Measurements from ENCODE around the gene ZNF527.

ZNF527 gene

DNA sequence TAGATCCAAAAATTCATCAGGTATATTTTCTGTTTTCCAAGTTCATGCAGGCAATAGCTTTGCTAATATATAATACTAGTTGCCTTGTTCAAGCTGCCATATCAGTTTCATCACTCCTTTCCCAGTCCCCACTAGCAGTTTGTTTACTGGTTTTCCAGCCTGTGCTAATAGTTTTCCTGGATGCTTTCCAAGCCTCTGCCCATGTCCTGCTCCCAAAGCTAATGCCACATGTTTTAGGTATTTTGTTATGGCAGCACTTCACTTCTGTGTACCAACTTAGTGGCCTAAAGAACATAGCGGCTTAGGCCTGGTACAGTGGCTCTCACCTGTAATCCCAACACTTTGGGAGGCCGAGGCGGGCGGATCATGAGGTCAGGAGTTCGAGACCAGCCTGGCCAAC, 28.1 kb upstream of the ZNF527 start:
- peaks cover 0 to 9% (median 2%) of the 10 kb centered on the region in 4 donors for H3K4me1 ChIP-seq
- TF ChIP-seq, protein P1, sequence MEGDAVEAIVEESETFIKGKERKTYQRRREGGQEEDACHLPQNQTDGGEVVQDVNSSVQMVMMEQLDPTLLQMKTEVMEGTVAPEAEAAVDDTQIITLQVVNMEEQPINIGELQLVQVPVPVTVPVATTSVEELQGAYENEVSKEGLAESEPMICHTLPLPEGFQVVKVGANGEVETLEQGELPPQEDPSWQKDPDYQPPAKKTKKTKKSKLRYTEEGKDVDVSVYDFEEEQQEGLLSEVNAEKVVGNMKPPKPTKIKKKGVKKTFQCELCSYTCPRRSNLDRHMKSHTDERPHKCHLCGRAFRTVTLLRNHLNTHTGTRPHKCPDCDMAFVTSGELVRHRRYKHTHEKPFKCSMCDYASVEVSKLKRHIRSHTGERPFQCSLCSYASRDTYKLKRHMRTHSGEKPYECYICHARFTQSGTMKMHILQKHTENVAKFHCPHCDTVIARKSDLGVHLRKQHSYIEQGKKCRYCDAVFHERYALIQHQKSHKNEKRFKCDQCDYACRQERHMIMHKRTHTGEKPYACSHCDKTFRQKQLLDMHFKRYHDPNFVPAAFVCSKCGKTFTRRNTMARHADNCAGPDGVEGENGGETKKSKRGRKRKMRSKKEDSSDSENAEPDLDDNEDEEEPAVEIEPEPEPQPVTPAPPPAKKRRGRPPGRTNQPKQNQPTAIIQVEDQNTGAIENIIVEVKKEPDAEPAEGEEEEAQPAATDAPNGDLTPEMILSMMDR (IDR thresholded peaks at IDR 0.05) = no peak
- DNase-seq = no peak
- peaks cover 32 to 49% (median 37%) of the 10 kb centered on the region in 3 donors for H3K36me3 ChIP-seq
- no peak overlapping the region for H3K27ac ChIP-seq
- H3K4me3 ChIP-seq = no peak overlapping the region
- no peaks in the 10 kb centered on the region for H3K9me3 ChIP-seq
- intact Hi-C loops (cut with DNase I; ENCODE audit: low total_unique reads) = no loop called here
- H3K27me3 ChIP-seq = no peaks in the 10 kb centered on the region

DNA sequence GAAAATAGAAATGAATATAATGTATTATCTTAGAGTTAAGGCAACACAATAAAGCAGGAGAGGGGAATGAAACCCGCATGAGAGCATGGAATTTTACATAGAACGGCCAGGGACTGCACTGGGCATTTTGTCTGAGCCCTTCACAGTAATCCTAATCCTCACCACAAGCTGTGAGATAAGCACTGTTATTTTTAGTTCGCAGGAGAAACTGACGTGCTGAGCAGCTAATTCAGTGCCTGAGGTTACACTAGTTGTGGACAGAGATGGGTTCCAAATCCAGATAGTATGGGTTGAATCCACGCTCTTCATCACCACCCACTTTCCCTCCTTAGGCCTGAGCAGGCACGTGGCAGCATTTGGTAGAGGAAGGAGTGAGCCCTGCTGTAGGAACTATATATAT, 24.8 kb upstream of the ZNF527 start:
- H3K27me3 ChIP-seq = no peaks in the 10 kb centered on the region
- no peak for DNase-seq
- H3K9me3 ChIP-seq = no peaks in the 10 kb centered on the region
- TF ChIP-seq, protein P1 (IDR thresholded peaks at IDR 0.05) = no peak
- H3K27ac ChIP-seq = no peak overlapping the region
- peaks cover 41 to 80% (median 61%) of the 10 kb centered on the region in 3 donors for H3K36me3 ChIP-seq
- H3K4me3 ChIP-seq = no peak overlapping the region
- no peaks in the 10 kb centered on the region for H3K4me1 ChIP-seq
- intact Hi-C loops (cut with DNase I; ENCODE audit: low total_unique reads) = no loop called here

DNA sequence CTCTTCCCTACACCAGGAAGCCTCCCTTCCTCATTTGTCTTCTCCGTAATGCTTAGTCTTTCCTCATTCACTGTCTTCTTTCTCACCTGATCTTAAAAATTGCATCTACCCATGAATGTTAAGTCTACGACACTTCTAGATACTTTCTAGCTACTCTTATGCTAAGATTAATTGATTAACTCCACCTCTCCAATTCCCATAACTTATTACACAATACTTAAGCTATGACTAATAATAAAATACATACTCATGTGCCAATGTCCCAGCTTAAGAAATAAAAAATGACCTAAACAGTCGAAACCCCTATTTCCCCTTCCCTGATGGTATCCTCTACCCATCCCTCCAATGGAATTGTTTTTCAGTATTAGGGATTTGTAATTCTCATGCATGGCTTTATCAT, 22.8 kb upstream of the ZNF527 start:
- Histone ChIP-seq H3K4me1 (no peaks in the 10 kb centered on the region), H3K9me3 (no peaks in the 10 kb centered on the region), H3K27me3 (no peaks in the 10 kb centered on the region), H3K36me3 (peaks cover 41 to 87% (median 70%) of the 10 kb centered on the region in 3 donors), H3K27ac (no peak overlapping the region), H3K4me3 (no peak overlapping the region)
- TF ChIP-seq, protein P1 (IDR thresholded peaks at IDR 0.05) = no peak
- intact Hi-C loops (cut with DNase I; ENCODE audit: low total_unique reads) = no loop called here
- DNase-seq = no peak

DNA sequence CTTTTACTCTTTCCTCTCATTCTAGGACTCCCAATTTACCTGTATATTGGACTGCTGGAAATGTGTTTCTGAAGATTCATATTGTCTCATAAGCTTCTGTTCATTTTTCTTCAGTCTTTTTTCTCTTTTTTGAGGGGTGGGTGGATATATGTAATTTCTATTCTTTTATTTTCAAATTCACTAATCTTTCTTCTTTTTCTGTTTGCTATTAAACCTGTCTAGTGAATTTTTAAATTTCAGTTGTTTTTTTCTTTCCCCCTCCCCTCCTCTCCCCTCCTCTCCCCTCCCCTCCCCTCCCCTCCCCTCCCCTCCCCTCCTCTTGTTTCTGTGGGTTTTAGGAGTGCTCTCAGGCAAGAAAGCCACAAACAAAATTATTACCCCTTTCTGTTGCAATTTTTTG, 16.9 kb upstream of the ZNF527 start:
- intact Hi-C loops (cut with DNase I; ENCODE audit: low total_unique reads) = no loop called here
- H3K4me1 ChIP-seq = no peaks in the 10 kb centered on the region
- H3K9me3 ChIP-seq = no peaks in the 10 kb centered on the region
- H3K36me3 ChIP-seq = peaks cover 42 to 66% (median 58%) of the 10 kb centered on the region in 3 donors
- H3K27me3 ChIP-seq = no peaks in the 10 kb centered on the region
- H3K4me3 ChIP-seq = no peak overlapping the region
- TF ChIP-seq, protein P1 (IDR thresholded peaks at IDR 0.05) = no peak
- DNase-seq = no peak
- H3K27ac ChIP-seq = no peak overlapping the region

DNA sequence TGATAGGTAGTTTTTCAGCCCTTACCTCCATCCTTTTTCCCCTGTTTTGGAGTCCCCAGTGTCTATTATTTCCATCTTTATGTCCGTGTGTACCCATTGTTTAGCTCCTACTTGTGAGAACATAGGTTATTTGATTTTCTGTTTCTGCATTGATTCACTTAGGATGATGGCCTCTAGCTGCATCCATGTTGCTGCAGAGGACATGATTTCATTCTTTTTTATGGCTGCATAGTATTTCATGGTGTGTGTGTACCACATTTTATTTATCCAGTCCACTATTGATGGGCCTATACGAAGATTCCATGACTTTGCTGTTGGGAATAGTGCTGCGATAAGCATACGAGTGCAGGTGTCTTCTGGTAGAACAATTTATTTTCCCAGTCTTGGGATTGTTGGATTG, 15.0 kb upstream of the ZNF527 start:
- H3K27me3 ChIP-seq = no peaks in the 10 kb centered on the region
- no peaks in the 10 kb centered on the region for H3K4me1 ChIP-seq
- H3K4me3 ChIP-seq = no peak overlapping the region
- H3K27ac ChIP-seq = no peak overlapping the region
- peaks cover 61 to 66% (median 63%) of the 10 kb centered on the region in 3 donors for H3K36me3 ChIP-seq
- intact Hi-C loops (cut with DNase I; ENCODE audit: low total_unique reads) = no loop called here
- TF ChIP-seq, protein P1 (IDR thresholded peaks at IDR 0.05) = no peak
- no peaks in the 10 kb centered on the region for H3K9me3 ChIP-seq
- no peak for DNase-seq

DNA sequence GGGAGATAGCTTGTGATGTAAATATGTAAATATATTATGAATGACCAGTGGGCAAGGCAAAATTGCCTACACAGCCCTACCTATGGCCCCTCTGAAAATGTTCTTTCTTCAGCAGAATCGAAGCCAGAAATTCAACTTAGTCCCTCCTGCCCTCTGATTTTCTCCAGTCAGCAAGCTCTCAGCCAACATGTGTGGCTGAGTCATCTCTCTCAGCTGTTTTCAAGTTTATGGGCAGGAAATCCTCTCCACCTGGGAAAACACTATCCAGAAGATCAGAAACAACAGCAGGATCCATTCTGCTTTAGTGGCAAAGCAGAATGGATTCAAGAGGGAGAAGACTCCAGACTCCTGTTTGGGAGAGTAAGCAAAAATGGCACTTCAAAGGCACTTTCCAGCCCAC, 8.9 kb upstream of the ZNF527 start:
- TF ChIP-seq, protein P1 (IDR thresholded peaks at IDR 0.05) = no peak
- no peak for DNase-seq

More for the DNA sequence above, 8.9 kb upstream of the ZNF527 start:
- H3K9me3 ChIP-seq = peaks cover 0 to 21% (median 17%) of the 10 kb centered on the region in 3 donors
- H3K27ac ChIP-seq = no peak overlapping the region
- H3K4me1 ChIP-seq = no peaks in the 10 kb centered on the region
- intact Hi-C loops (cut with DNase I; ENCODE audit: low total_unique reads) = no loop called here
- peaks cover 64 to 78% (median 69%) of the 10 kb centered on the region in 3 donors for H3K36me3 ChIP-seq
- no peaks in the 10 kb centered on the region for H3K27me3 ChIP-seq
- H3K4me3 ChIP-seq = no peak overlapping the region
